Measurements from ENCODE around the gene PIK3CA. TPM values are rescaled to one million over a fixed set of nuclear protein-coding genes. Genes with fewer than 3 reads are reported as not detected.

The PIK3CA gene
- total RNA-seq, 2 experiments from 2014 or later: 9.0 to 17.8 TPM

- intact Hi-C loops (cut with micrococcal nuclease; ENCODE audit: unreplicated experiment): no loop called here
- H3K4me1 ChIP-seq (ENCODE audit: insufficient read depth, low read length, poor library complexity, severe bottlenecking): peaks cover under 1% of the 10 kb centered on the region
- H3K4me2 ChIP-seq (ENCODE audit: low read length): no peak overlapping the region
- no TSS peak for BruUV-seq (replicated peaks)
- H4K20me1 ChIP-seq (ENCODE audit: insufficient read depth, low read length): no peaks in the 10 kb centered on the region
- no peaks in the 10 kb centered on the region for H3K9me2 ChIP-seq (ENCODE audit: insufficient read depth, low read length)
- TF ChIP-seq EZH2phosphoT487 (IDR thresholded peaks at IDR 0.05; ENCODE audit: borderline replicate concordance, low read depth, low read length): no peak
- TF ChIP-seq, protein P1, sequence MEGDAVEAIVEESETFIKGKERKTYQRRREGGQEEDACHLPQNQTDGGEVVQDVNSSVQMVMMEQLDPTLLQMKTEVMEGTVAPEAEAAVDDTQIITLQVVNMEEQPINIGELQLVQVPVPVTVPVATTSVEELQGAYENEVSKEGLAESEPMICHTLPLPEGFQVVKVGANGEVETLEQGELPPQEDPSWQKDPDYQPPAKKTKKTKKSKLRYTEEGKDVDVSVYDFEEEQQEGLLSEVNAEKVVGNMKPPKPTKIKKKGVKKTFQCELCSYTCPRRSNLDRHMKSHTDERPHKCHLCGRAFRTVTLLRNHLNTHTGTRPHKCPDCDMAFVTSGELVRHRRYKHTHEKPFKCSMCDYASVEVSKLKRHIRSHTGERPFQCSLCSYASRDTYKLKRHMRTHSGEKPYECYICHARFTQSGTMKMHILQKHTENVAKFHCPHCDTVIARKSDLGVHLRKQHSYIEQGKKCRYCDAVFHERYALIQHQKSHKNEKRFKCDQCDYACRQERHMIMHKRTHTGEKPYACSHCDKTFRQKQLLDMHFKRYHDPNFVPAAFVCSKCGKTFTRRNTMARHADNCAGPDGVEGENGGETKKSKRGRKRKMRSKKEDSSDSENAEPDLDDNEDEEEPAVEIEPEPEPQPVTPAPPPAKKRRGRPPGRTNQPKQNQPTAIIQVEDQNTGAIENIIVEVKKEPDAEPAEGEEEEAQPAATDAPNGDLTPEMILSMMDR (conservative IDR thresholded peaks at IDR 0.05; ENCODE audit: low read length): no peak
- H3K4me3 ChIP-seq (ENCODE audit: low read depth, low read length, poor library complexity, severe bottlenecking): no peak overlapping the region
- no peak overlapping the region for H2AFZ ChIP-seq (ENCODE audit: low read length)
- H3K36me3 ChIP-seq (ENCODE audit: insufficient read depth, low read length): no peaks in the 10 kb centered on the region
- peaks cover 7% of the 10 kb centered on the region; the same call in 1 of the 2 replicates for H3K79me2 ChIP-seq (ENCODE audit: insufficient read depth, low read depth, low read length)
- POLR2A ChIA-PET: interaction anchor here (0.6 to 3.4 kb wide), 6 partner anchors 9 to 39 kb away, joined by 3 to 14 read pairs (median 4); no protein-coding TSS in a partner anchor
- no peaks in the 10 kb centered on the region for H3K9me3 ChIP-seq (ENCODE audit: low read length)
- H3K27ac ChIP-seq (ENCODE audit: low read depth, low read length, poor library complexity, severe bottlenecking): no peak overlapping the region
- CTCF ChIA-PET (ENCODE audit: unreplicated experiment): no interaction called here
- no peak for DNase-seq (ENCODE audit: low spot score)
Observed at GRCh38 chr3:179181021-179181472, 32.9 kb downstream of the PIK3CA start.

DNA sequence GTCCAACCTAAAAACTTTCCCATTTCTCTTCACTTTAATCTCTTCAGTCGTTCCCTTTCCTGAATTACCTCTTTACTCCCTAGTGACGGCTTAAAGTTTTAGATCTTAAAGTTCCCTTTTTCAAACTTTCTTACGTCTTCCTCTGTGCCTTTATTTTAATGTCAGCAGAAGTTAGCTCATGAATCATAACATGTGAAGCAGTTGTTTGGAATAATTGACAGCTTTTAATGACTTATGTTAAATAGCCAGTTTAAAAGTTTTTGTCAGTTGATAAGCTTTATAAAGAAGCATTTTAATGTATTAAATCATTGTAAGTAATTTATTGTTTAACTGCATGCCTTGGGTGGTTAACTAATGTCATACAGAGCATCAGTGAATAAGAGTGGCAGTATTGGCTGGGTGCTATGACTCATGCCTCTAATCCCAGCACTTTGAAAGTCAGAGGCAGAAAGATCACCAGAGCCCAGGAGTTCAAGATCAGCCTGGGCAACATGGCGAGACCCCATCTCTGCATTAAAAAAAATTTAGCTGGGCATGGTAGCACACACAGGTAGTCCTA is 33.9 kb downstream of the PIK3CA start:
- Histone ChIP-seq H3K4me3 (ENCODE audit: low read depth, low read length, poor library complexity, severe bottlenecking) (no peak overlapping the region), H3K36me3 (ENCODE audit: insufficient read depth, low read length) (no peaks in the 10 kb centered on the region), H3K4me1 (ENCODE audit: insufficient read depth, low read length, poor library complexity, severe bottlenecking) (no peaks in the 10 kb centered on the region), H3K9me3 (ENCODE audit: low read length) (no peaks in the 10 kb centered on the region), H2AFZ (ENCODE audit: low read length) (no peak overlapping the region), H4K20me1 (ENCODE audit: insufficient read depth, low read length) (no peaks in the 10 kb centered on the region), H3K9me2 (ENCODE audit: insufficient read depth, low read length) (no peaks in the 10 kb centered on the region), H3K27ac (ENCODE audit: low read depth, low read length, poor library complexity, severe bottlenecking) (no peak overlapping the region), H3K4me2 (ENCODE audit: low read length) (no peak overlapping the region), H3K79me2 (ENCODE audit: insufficient read depth, low read depth, low read length) (peaks cover 5% of the 10 kb centered on the region; the same call in 1 of the 2 replicates)
- no peak for DNase-seq (ENCODE audit: low spot score)
- POLR2A ChIA-PET: interaction anchor here (0.9 to 3.4 kb wide), 7 partner anchors 10 to 67 kb away, joined by 3 to 14 read pairs (median 4); no protein-coding TSS in a partner anchor
- CTCF ChIA-PET (ENCODE audit: unreplicated experiment): no interaction called here
- no TSS peak for BruUV-seq (replicated peaks)
- intact Hi-C loops (cut with micrococcal nuclease; ENCODE audit: unreplicated experiment): no loop called here
- TF ChIP-seq, protein P1 (conservative IDR thresholded peaks at IDR 0.05; ENCODE audit: low read length): no peak
- no peak for TF ChIP-seq EZH2phosphoT487 (IDR thresholded peaks at IDR 0.05; ENCODE audit: borderline replicate concordance, low read depth, low read length)

- BruUV-seq (replicated peaks): no TSS peak
- CTCF ChIA-PET (ENCODE audit: unreplicated experiment): no interaction called here
- no peaks in the 10 kb centered on the region for H3K9me3 ChIP-seq (ENCODE audit: low read length)
- no peaks in the 10 kb centered on the region for H4K20me1 ChIP-seq (ENCODE audit: insufficient read depth, low read length)
- H3K79me2 ChIP-seq (ENCODE audit: insufficient read depth, low read depth, low read length): 0 out of 2 replicates have a peak, but pooled peaks cover 5% of the 10 kb centered on the region
- no peaks in the 10 kb centered on the region for H3K4me1 ChIP-seq (ENCODE audit: insufficient read depth, low read length, poor library complexity, severe bottlenecking)
- no peaks in the 10 kb centered on the region for H3K9me2 ChIP-seq (ENCODE audit: insufficient read depth, low read length)
- POLR2A ChIA-PET: interaction anchor here (1.1 to 3.5 kb wide), 4 partner anchors 8 to 66 kb away, joined by 3 to 16 read pairs (median 10); no protein-coding TSS in a partner anchor
- no peak for TF ChIP-seq EZH2phosphoT487 (IDR thresholded peaks at IDR 0.05; ENCODE audit: borderline replicate concordance, low read depth, low read length)
- TF ChIP-seq, protein P1 (conservative IDR thresholded peaks at IDR 0.05; ENCODE audit: low read length): no peak
- DNase-seq (ENCODE audit: low spot score): no peak
- intact Hi-C loops (cut with micrococcal nuclease; ENCODE audit: unreplicated experiment): no loop called here
- no peak overlapping the region for H2AFZ ChIP-seq (ENCODE audit: low read length)
- no peak overlapping the region for H3K4me3 ChIP-seq (ENCODE audit: low read depth, low read length, poor library complexity, severe bottlenecking)
- H3K36me3 ChIP-seq (ENCODE audit: insufficient read depth, low read length): no peaks in the 10 kb centered on the region
- H3K4me2 ChIP-seq (ENCODE audit: low read length): no peak overlapping the region
- H3K27ac ChIP-seq (ENCODE audit: low read depth, low read length, poor library complexity, severe bottlenecking): no peak overlapping the region
Observed at GRCh38 chr3:179182902-179183301, 34.7 kb downstream of the PIK3CA start.

Data from OCI-LY7 (cell line).